HG02943 (cell line): ENCODE measurements around the gene LRRC37B.
"Not testable (repeated sequence)": the region's sequence is repeated elsewhere in the genome, so short reads cannot be mapped to it uniquely, and the experiment has no call there.

Experiments
- ATAC-seq: cut with Tn5 transposase; IDR thresholded peaks from one replicate; pipeline ENCODE4 v1.9.1; 2021; ENCODE audit warnings: mild to moderate bottlenecking, low read depth, moderate library complexity; ENCODE audit not compliant: unreplicated experiment

The LRRC37B gene

DNA sequence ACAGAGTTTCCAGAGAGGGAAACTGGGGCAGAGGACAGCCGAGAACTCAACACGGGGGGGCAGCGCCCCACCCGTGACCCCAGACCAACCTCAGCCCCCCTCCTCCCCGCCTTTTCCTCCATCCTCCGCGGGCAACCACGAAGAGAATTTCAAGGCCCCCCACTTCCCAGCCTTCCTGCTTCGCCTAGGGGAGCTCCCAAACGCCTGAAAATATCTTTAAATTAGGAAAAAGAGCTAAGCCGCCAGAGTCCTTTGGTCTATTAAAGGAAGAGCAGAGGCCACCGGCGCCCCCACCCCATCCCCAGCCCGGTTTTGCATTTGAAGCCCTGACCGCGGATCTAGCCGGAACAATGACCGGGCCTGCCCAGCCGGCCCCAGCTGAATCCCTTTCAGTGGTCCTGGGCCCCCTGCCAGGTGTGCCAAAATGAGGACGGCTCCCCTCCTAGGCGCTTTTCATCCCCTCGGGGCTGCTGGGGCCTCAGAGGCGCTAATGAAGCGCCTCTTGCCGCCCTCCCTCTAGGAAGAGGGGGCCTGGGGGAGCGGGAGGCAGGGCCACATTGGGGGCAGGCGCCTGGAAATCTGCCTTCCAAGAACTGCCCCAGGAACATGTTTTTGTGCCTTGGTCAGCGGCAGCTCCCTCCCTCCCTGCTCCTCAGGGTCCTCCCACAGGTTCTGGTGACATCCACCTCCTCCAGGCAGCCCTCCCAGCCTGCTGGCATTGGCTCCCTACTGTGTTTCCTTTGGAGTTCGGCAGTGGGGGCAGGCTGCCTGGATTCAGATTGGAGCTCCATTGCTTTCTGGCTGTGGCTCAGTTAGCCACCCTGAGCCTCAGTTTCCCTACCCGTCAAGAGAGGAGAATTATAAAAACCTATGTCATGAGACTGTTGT, 78.0 kb downstream of the LRRC37B start:
- not testable (repeated sequence) for ATAC-seq

DNA sequence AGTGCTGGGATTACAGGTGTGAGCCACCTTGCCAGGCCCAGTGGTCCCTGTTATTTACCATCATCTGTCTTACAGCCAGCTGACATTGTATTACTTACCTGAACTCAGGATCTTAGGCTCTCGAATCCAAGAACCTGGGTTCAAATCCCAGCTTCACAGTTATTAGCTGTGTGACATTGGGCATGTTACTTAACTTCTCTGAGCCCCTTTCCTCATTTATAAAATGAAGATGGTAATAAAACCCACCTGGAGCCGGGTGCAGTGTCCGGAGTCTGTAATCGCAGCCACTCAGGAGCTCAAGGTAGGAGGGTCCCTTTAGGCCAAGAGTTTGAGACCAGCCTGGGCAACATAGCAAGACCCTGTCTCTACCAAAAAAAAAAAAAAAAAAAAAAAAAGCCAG, 79.7 kb downstream of the LRRC37B start:
- not testable (repeated sequence) for ATAC-seq

- ATAC-seq: not testable (repeated sequence)
Observed at GRCh38 chr17:32092062-32092461, 84.9 kb downstream of the LRRC37B start.

DNA sequence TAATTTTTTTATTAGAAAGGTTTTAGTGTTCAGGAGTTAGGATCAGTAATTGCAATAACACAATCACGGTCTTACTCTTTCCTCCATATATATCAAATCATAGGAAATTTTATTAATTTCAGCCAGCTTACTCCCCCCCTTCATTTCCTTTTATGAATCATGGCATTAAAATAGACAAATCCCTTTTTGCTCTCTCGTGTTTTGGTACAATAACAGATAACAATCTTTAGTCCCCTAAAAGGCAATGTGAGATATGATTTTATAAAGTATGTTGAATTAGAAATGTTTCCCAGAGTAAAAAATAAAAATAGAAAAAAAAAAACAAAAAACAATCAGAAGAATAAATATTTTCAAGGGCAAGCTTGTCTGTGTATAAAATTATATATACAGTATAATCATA, 92.5 kb downstream of the LRRC37B start:
- ATAC-seq: no peak

DNA sequence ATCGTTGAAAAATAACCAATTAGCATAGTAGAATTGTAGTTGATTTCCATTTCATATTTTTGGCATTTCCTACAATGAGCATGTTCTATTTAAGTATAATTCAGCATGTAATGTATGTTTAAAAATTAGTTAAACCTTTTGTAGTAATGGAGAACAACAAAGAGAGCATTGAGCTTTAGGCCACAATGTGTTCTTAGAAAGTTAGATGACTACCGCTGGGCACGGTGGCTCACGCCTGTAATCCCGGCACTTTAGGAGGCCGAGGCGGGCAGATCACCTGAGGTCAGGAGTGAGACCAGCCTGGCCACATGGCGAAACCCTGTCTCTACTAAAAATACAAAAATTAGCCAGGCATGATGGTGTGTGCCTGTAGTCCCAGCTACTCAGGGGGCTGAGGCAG, 93.1 kb downstream of the LRRC37B start:
- not testable (repeated sequence) for ATAC-seq

GRCh38 chr17:32100971-32101631, 93.9 kb downstream of the LRRC37B start:
- no peak for ATAC-seq

DNA sequence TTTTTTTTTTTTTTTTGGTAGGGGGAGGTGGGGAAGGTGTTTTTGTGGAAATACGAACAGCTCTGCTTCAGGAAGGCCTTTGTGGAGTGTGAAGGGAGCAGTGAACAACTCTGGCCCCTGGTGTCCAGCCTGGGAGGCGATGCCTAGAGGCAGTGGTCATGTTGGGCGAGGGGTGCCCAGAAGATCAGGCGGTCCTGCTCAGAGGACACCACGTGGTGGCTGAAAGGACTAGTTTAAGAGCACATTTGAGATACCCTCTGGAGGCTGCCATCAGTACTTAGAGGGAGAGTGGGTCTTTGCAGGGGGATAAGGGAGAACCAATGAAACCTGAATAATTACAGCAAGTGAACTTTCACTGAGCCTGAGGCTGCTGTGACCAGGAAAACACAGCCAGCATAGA, 95.0 kb downstream of the LRRC37B start:
- ATAC-seq: no peak

- no peak for ATAC-seq
Observed at GRCh38 chr17:32102646-32103186, 95.5 kb downstream of the LRRC37B start.
